Central memory CD8-positive, alpha-beta T cell (primary cell): ENCODE measurements around the gene PUM1.

ENCODE experiments used
- ATAC-seq: fragments of 150-1000 bp; cut with Tn5 transposase; replicated peaks from 2 replicates; pipeline ENCODE4 v1.10.0; 2022; ENCODE audit warnings: mild to moderate bottlenecking, moderate FRiP score, moderate number of reproducible peaks; ENCODE audit not compliant: poor library complexity, severe bottlenecking; ENCODE audit errors: extremely low read depth
- DNase-seq, 2 donors: peaks; one replicate each; pipeline ENCODE4 v3.0.0; 2021; ENCODE audit warnings: low spot score in 2 of 2
- H3K27ac Mint-ChIP-seq: one replicate; pipeline ENCODE4 v1.8.0; 2022; ENCODE audit warnings: low read depth, mild to moderate bottlenecking, moderate library complexity, mixed read lengths
- H3K27me3 Mint-ChIP-seq: one replicate; pipeline ENCODE4 v1.8.0; 2022; ENCODE audit warnings: mixed read lengths
- H3K36me3 Mint-ChIP-seq: one replicate; pipeline ENCODE4 v1.8.0; 2022; ENCODE audit warnings: mild to moderate bottlenecking, moderate library complexity, mixed read lengths; ENCODE audit not compliant: insufficient read depth
- H3K4me1 Mint-ChIP-seq: one replicate; pipeline ENCODE4 v1.8.0; 2022; ENCODE audit warnings: mixed read lengths
- H3K4me3 Mint-ChIP-seq: one replicate; pipeline ENCODE4 v1.8.0; 2022; ENCODE audit warnings: mild to moderate bottlenecking, moderate library complexity, mixed read lengths
- H3K9me3 Mint-ChIP-seq: one replicate; pipeline ENCODE4 v1.8.0; 2022; ENCODE audit warnings: mixed read lengths

PUM1 gene

DNA sequence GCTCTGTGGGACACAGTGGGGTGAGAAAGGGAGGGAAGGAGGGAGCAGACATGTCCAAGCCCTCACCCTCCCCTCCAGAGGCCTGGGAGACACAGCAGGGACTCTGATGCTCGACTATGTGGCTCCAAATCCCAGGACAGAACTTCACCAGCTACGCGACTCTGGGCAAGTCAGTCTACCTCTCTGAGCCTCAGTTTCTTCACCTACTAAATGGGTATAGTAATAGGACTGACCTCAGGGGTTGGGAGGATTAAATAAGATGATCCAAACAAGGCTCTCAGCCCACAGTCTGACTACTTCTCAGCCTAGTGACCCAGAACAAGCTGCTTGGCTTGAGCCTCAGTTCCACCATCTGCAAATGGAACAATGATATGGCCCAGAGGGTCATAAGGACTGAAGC is 176.5 kb downstream of the PUM1 start:
- H3K9me3 Mint-ChIP-seq = no peaks in the 10 kb centered on the region
- no peak overlapping the region for H3K4me3 Mint-ChIP-seq
- H3K36me3 Mint-ChIP-seq = peaks cover 2% of the 10 kb centered on the region
- no peak overlapping the region for H3K27ac Mint-ChIP-seq
- DNase-seq (no peak), ATAC-seq (no peak)
- H3K4me1 Mint-ChIP-seq = no peaks in the 10 kb centered on the region
- H3K27me3 Mint-ChIP-seq = peaks cover 7% of the 10 kb centered on the region

DNA sequence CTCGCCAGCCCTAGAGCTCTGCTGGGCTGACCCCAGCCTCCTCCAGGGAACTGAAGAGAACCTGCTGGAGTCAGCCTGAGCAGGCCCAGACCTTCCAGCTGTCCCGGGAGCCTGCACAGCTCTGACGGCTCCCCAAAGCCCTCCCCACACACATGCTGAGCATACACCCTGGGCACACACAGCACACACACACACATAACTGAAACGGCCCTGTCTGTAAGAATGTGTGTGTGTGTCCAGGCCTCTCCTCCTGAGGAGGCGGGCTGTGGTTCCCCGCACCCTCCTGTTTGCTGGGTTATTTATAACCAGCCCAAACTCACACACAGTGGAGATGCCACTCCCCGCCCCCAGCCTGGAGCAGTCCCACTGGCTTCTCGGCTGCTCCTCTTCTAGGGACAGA is 177.1 kb downstream of the PUM1 start:
- peaks cover 2% of the 10 kb centered on the region for H3K36me3 Mint-ChIP-seq
- H3K27me3 Mint-ChIP-seq = peaks cover 7% of the 10 kb centered on the region
- H3K9me3 Mint-ChIP-seq = no peaks in the 10 kb centered on the region
- no peak overlapping the region for H3K27ac Mint-ChIP-seq
- no peaks in the 10 kb centered on the region for H3K4me1 Mint-ChIP-seq
- no peak overlapping the region for H3K4me3 Mint-ChIP-seq
- DNase-seq = no peak
- ATAC-seq = no peak

DNA sequence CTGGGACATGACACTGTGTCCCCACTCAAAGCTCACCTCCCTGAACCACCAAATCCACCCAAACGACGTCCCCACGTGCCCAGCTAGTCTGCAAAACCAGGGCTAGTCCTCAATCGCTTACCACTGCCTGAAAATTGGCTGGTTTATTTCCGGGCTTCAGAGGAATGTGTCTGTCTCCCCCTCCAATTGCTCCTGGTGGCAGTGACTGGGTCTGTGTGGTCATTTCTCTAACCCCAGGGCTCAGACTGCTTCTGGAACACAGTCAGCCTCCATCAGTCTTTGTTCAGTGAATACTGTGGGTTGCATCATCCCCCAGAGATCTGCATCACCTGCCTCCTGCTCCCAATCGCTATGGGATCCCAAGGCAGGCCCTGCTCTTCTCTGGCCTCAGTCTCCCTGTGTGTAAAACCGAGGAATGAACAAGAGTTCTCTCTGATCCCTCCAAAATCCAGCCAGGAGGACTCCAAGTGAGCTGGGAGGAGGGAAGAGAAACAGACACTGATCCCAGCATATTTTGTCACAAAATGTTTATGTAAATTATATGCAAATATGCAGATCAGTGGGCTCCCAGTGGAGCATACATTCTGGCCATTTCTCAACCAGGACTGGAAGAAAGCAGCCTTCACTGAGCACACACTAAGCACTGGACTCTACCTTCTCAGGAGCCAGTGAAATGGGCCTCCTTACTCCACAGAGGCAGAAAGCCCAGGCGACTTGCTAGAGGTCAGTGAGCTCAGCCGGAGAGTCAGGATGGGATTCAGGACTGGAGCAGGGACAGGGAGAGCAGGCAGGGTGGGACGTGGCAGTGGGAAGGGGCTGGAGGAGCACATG is 177.8 kb downstream of the PUM1 start:
- Mint-ChIP-seq H3K4me1 (no peaks in the 10 kb centered on the region), H3K36me3 (peaks cover 2% of the 10 kb centered on the region), H3K27ac (peak overlapping the region; percentile 55), H3K4me3 (no peak overlapping the region), H3K27me3 (peaks cover 14% of the 10 kb centered on the region), H3K9me3 (no peaks in the 10 kb centered on the region)
- ATAC-seq = no peak
- DNase-seq = no peak

DNA sequence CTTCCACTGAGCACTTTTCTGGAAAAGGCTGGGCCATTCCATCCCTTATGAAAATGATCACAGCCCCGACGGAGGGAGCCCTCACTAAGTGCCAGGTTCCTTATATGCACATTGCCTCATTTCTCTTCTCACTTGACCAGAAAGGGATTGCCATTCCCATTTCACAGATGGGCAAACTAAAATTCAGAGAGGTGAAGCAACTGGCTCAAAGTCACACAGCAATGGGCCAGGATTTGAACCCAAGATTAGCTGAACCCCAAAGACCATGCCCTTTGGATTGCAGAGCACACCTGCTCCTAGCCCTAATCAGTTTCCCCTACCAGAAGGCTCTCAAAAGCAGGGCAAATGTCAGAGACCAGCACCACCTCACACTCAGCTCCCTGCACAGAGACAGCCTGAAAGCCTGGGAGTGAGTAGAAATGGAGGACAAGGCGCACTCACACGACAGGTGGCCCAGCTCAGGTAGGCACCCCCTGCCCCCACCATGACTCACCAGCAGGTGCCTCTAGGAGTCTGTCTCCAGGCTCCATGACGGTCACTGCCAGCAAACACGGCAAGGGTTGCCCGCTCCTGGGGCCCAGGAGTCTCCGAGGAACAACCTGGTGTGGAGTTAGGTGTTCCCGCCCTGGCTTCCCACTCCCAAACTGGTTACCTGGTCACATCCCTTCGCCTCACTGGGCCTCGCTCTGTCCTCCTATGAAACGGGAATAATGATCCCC is 178.6 kb downstream of the PUM1 start:
- Mint-ChIP-seq H3K4me1 (no peaks in the 10 kb centered on the region), H3K27ac (peak overlapping the region; percentile 55), H3K27me3 (peaks cover 22% of the 10 kb centered on the region), H3K36me3 (peaks cover 2% of the 10 kb centered on the region), H3K9me3 (no peaks in the 10 kb centered on the region), H3K4me3 (no peak overlapping the region)
- ATAC-seq (no peak), DNase-seq (no peak)

DNA sequence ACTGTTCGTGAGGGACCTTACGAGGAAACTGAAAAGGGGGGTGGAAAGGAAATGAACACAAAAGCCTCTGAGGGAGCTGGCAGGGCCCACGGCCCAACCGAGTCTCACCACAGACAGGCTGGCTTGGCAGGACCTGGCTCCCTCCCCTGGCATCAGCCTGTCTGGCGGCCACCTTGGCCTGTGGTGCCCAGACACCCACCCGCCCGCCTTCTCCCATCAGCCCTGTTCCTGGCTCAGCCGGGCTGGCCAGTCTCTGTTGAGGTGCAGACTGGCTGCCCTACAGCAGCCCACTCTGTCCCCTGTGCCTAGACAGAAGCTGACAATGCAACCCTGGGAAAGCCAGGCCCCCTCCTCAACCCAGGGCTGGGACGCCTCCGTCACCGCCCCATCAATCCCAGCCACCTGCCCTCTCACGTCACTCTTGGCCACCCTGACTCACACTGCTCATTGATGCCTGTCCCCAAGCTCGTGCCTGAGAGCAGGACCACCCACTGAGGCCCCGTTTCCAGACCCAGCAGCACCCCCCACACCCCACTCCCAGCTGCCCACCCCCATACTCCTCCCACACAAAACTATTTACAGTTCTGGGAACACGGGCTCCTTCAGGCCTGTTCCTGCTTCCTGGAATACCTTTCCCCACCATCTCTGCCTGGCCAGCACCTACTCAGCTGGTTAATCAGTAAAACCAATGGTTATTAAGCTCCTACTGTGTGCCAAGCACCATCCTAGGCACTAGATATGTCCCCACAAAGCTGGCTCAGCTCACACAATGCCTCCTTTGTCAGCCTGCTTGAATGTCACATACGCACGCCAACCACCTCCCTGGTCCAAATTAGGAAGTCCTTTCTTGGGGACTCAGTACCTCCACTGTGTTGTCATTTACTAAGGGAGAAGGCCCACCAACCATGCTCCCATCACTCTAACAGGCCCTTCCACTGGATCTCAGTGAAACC is 179.7 kb downstream of the PUM1 start:
- peaks cover 2% of the 10 kb centered on the region for H3K36me3 Mint-ChIP-seq
- H3K4me1 Mint-ChIP-seq = no peaks in the 10 kb centered on the region
- H3K4me3 Mint-ChIP-seq = no peak overlapping the region
- DNase-seq (no peak), ATAC-seq (no peak)
- H3K27me3 Mint-ChIP-seq = peaks cover 30% of the 10 kb centered on the region
- H3K27ac Mint-ChIP-seq = no peak overlapping the region
- no peaks in the 10 kb centered on the region for H3K9me3 Mint-ChIP-seq

DNA sequence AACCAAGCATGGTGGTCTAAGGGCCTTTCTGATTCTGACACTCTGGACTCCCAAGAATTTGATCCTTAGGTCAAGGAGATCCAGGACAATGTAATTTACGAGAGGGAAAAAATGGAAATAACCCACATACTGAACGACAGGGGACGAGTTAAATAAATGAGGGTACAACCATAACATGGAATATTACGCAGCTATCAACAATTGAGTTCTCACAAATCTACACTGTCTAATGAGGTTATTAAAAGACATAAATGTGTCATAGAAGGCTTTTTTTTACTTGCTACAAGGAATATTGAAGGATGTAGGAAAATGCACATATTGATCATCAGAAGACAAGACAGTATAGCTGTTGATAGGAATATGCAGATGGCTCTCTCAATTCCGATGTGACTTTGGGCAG is 180.8 kb downstream of the PUM1 start:
- peaks cover 35% of the 10 kb centered on the region for H3K27me3 Mint-ChIP-seq
- no peak for ATAC-seq
- H3K36me3 Mint-ChIP-seq = peaks cover 2% of the 10 kb centered on the region
- no peak overlapping the region for H3K27ac Mint-ChIP-seq
- no peak for DNase-seq
- no peak overlapping the region for H3K4me3 Mint-ChIP-seq
- H3K9me3 Mint-ChIP-seq = no peaks in the 10 kb centered on the region
- H3K4me1 Mint-ChIP-seq = no peaks in the 10 kb centered on the region

DNA sequence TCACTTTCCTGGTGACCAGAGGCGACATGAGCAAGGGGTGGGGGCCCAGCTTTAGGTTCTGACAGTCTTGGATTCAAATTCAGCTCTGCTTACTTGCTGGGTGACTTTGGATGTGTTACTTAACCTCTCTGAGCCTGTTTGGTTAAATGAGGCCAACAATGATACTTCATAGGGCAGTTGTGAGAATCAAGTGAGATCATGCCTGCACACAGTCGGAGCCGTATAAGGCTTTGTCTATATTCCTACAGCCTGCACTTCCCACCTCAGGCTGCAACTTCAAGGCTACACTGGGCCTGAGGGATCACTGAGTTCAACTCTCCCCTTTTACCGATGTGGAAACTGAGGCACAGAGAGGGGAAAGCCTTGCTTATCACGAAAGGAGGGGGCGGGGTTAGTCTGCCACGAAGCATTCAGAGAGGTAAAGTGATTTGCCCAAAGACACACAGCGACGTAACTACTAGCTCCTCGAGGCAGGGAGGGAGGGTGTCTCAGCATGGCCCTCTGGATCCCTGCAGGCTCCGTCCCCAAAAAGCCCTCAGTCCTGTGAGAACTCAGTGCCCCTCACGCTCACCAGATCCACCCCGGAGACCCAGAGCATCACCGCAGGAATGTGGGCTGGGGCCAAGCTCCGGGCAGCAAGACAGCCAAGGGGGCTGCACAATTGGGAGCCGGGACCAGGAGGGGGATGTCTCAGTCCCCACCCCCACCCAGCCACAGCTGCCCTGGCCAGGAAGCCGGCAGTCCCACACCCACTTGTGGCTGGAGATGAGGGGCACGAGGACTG is 181.9 kb downstream of the PUM1 start:
- H3K9me3 Mint-ChIP-seq = no peaks in the 10 kb centered on the region
- peaks cover 43% of the 10 kb centered on the region for H3K27me3 Mint-ChIP-seq
- no peak for ATAC-seq
- no peaks in the 10 kb centered on the region for H3K4me1 Mint-ChIP-seq
- H3K27ac Mint-ChIP-seq = no peak overlapping the region
- H3K4me3 Mint-ChIP-seq = no peak overlapping the region
- H3K36me3 Mint-ChIP-seq = peaks cover 2% of the 10 kb centered on the region
- DNase-seq = no peak

DNA sequence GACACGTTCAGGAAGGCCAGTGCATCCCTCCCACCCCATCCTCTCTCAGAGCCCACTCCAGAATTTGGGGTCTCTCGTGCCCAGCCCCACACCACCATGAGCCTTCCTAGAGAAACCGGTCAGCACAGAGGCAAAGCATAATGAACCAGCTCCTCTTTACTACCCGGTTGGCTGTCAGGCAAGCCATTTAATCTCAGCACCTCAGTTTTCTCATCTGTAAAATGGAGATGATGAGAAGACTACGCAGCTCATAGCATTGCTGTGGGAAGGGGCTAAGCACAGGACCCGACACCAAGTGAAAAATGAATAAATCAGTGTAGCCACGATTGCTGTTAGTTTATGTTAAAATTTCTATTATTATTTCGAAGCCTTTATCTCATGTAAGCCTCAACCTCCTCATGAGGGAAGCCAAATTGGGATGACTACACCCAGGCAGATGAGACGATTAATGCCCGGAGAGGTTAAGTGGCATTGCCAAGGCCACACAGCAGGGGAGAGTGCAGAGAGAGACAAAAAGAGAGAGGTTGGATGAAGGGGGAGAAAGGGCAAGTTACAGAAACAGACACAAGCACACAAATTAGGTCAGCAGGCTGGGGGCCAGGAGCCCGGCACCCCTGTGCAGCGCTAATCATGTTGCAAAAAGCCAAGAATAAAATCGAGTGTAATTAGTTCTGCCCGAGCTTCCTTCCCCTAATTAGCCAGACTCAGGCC is 182.7 kb downstream of the PUM1 start:
- Mint-ChIP-seq H3K27me3 (peaks cover 48% of the 10 kb centered on the region), H3K9me3 (no peaks in the 10 kb centered on the region)
- no peak for ATAC-seq

More for the DNA sequence above, 182.7 kb downstream of the PUM1 start:
- Mint-ChIP-seq H3K27ac (no peak overlapping the region), H3K36me3 (no peaks in the 10 kb centered on the region), H3K4me3 (no peak overlapping the region), H3K4me1 (no peaks in the 10 kb centered on the region)
- no peak for DNase-seq
